Neural cell (in vitro differentiated cells): ENCODE results near the gene BUD23. TPM values are rescaled to one million over a fixed set of nuclear protein-coding genes. Genes with fewer than 3 reads are reported as not detected.

ENCODE experiments used
- H2AFZ ChIP-seq: fragments of 200-600, 300-800 bp; sonication (generic), shearing (Covaris generic); 2 replicates; pipeline ENCODE4 v1.6.0; 2014; ENCODE audit warnings: low read depth, mild to moderate bottlenecking, antibody characterized with exemption, low read length, moderate library complexity
- H3F3A ChIP-seq: fragments of 200-600 bp; shearing (Covaris generic); 2 replicates; pipeline ENCODE4 v1.6.1; 2016; ENCODE audit warnings: mild to moderate bottlenecking, moderate library complexity, mixed read lengths, antibody characterized with exemption, low read length; ENCODE audit not compliant: insufficient read depth, poor library complexity, severe bottlenecking
- H3K27ac ChIP-seq: fragments of 200-600, 300-800 bp; sonication (generic), shearing (Covaris generic); 2 replicates; pipeline ENCODE4 v1.5.1; 2014; ENCODE audit warnings: mild to moderate bottlenecking, low read length, moderate library complexity
- H3K27me3 ChIP-seq: fragments of 300-800, 200-600 bp; sonication (generic), shearing (Covaris generic); 2 replicates; pipeline ENCODE4 v1.6.0; 2014; ENCODE audit warnings: mild to moderate bottlenecking, low read depth, low read length, moderate library complexity; ENCODE audit not compliant: insufficient read depth
- H3K36me3 ChIP-seq: fragments of 300-800, 200-600 bp; sonication (generic), shearing (Covaris generic); 2 replicates; pipeline ENCODE4 v1.5.1; 2014; ENCODE audit warnings: mild to moderate bottlenecking, antibody characterized with exemption, low read length, moderate library complexity; ENCODE audit not compliant: insufficient read depth
- H3K4me2 ChIP-seq: fragments of 300-800, 200-600 bp; sonication (generic), shearing (Covaris generic); 2 replicates; pipeline ENCODE4 v1.6.0; 2014; ENCODE audit warnings: mild to moderate bottlenecking, low read length
- H3K4me3 ChIP-seq: fragments of 300-800, 200-600 bp; sonication (generic), shearing (Covaris generic); 2 replicates; pipeline ENCODE4 v1.5.1; 2014; ENCODE audit warnings: mild to moderate bottlenecking, low read length, moderate library complexity
- H3K79me2 ChIP-seq: fragments of 200-600 bp; shearing (Covaris generic); replicated peaks from 2 replicates; pipeline ENCODE4 v1.6.0; 2014; ENCODE audit warnings: mild to moderate bottlenecking, low read length, moderate library complexity; ENCODE audit not compliant: insufficient read depth
- H3K9ac ChIP-seq: fragments of 300-800, 200-600 bp; sonication (generic), shearing (Covaris generic); 2 replicates; pipeline ENCODE4 v1.6.1; 2016; ENCODE audit warnings: mild to moderate bottlenecking, low read length, mixed read lengths
- H3K9me2 ChIP-seq: fragments of 200-600 bp; shearing (Covaris generic); 2 replicates; pipeline ENCODE4 v1.6.1; 2016; ENCODE audit warnings: mild to moderate bottlenecking, low read length, mixed read lengths; ENCODE audit not compliant: insufficient read depth
- H3K9me3 ChIP-seq: fragments of 200-600, 300-800 bp; sonication (generic), shearing (Covaris generic); 2 replicates; pipeline ENCODE4 v1.6.1; 2016; ENCODE audit warnings: mild to moderate bottlenecking, mixed run types, low read length, moderate library complexity, mixed read lengths
- H4K20me1 ChIP-seq: fragments of 200-600 bp; shearing (Covaris generic); 2 replicates; pipeline ENCODE4 v1.6.1; 2016; ENCODE audit warnings: mild to moderate bottlenecking, mixed run types; ENCODE audit not compliant: insufficient read depth
- EP300 ChIP-seq: fragments of 450-650 bp; conservative IDR thresholded peaks from 2 replicates; pipeline ENCODE4 v1.6.1; 2014; ENCODE audit warnings: antibody characterized with exemption, mild to moderate bottlenecking, moderate library complexity; ENCODE audit not compliant: poor library complexity, severe bottlenecking
- EZH2 ChIP-seq: fragments of 200-600, 300-800 bp; shearing (Covaris generic), sonication (generic); IDR thresholded peaks from 2 replicates; pipeline ENCODE4 v1.6.1; 2014; ENCODE audit warnings: antibody characterized with exemption, low read length, borderline replicate concordance, mild to moderate bottlenecking; ENCODE audit not compliant: insufficient read depth, poor library complexity, severe bottlenecking
- MXI1 ChIP-seq: fragments of 450-650 bp; conservative IDR thresholded peaks from 2 replicates; pipeline ENCODE4 v1.6.1; 2014; ENCODE audit warnings: antibody characterized with exemption, mild to moderate bottlenecking; ENCODE audit not compliant: poor library complexity, severe bottlenecking
- POLR2AphosphoS5 ChIP-seq: IDR thresholded peaks from 2 replicates; pipeline ENCODE4 v1.6.1; 2012
- RAD21 ChIP-seq: fragments of 450-650 bp; conservative IDR thresholded peaks from 2 replicates; pipeline ENCODE4 v1.6.1; 2014; ENCODE audit warnings: antibody characterized with exemption, mild to moderate bottlenecking, moderate library complexity
- REST ChIP-seq: IDR thresholded peaks from 2 replicates; pipeline ENCODE4 v1.6.1; 2012; ENCODE audit warnings: borderline replicate concordance
- SMC3 ChIP-seq: fragments of 450-650 bp; conservative IDR thresholded peaks from 2 replicates; pipeline ENCODE4 v1.6.1; 2014; ENCODE audit warnings: antibody characterized with exemption, mild to moderate bottlenecking, moderate library complexity; ENCODE audit not compliant: poor library complexity
- TAF1 ChIP-seq: IDR thresholded peaks from 2 replicates; pipeline ENCODE4 v1.6.1; 2012; ENCODE audit warnings: low read depth
- polyA minus RNA-seq: library from RNA; depleted of rRNA, polyadenylated mRNA; stranded (reverse); fragments of >200 nt; gene quantifications from 2 replicates; pipeline ENCODE4 v1.2.3, GENCODE V29; 2014
- polyA plus RNA-seq: library from polyadenylated mRNA; depleted of rRNA; stranded (reverse); fragments of >200 nt; gene quantifications from 2 replicates; pipeline ENCODE4 v1.2.3, GENCODE V29; 2014
- TF ChIP-seq, protein P1 (sequence below): fragments of 450-650 bp; IDR thresholded peaks from 2 replicates; pipeline ENCODE4 v1.5.1; 2014; ENCODE audit warnings: antibody characterized with exemption, mild to moderate bottlenecking, moderate library complexity; ENCODE audit not compliant: poor library complexity, severe bottlenecking

BUD23 gene, protein sequence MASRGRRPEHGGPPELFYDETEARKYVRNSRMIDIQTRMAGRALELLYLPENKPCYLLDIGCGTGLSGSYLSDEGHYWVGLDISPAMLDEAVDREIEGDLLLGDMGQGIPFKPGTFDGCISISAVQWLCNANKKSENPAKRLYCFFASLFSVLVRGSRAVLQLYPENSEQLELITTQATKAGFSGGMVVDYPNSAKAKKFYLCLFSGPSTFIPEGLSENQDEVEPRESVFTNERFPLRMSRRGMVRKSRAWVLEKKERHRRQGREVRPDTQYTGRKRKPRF
- polyA plus RNA-seq (75.9 and 82.9 TPM in 2 replicates), polyA minus RNA-seq (29.9 and 33.5 TPM in 2 replicates)

- Histone ChIP-seq H3K9me3 (no peaks in the 10 kb centered on the region), H4K20me1 (no peaks in the 10 kb centered on the region), H3K4me2 (peak within 1 kb of the TSS; percentile 94), H3K9ac (peak within 1 kb of the TSS; percentile 90), H3F3A (no peaks in the 10 kb centered on the region), H3K27ac (peak within 1 kb of the TSS; percentile 85), H3K9me2 (no peaks in the 10 kb centered on the region), H2AFZ (peak within 1 kb of the TSS; percentile 65), H3K36me3 (no peaks in the 10 kb centered on the region), H3K4me3 (peak within 1 kb of the TSS; percentile 99), H3K27me3 (no peaks in the 10 kb centered on the region), H3K79me2 (peaks cover 38% of the 10 kb centered on the region)
- TF ChIP-seq MXI1 (peak; percentile 99), REST (peak; percentile 88), RAD21 (no peak), TAF1 (peak; percentile 76), SMC3 (peak; percentile 26), POLR2AphosphoS5 (peak; percentile 94), EZH2 (no peak), EP300 (peak; percentile 13)
- TF ChIP-seq, protein P1, sequence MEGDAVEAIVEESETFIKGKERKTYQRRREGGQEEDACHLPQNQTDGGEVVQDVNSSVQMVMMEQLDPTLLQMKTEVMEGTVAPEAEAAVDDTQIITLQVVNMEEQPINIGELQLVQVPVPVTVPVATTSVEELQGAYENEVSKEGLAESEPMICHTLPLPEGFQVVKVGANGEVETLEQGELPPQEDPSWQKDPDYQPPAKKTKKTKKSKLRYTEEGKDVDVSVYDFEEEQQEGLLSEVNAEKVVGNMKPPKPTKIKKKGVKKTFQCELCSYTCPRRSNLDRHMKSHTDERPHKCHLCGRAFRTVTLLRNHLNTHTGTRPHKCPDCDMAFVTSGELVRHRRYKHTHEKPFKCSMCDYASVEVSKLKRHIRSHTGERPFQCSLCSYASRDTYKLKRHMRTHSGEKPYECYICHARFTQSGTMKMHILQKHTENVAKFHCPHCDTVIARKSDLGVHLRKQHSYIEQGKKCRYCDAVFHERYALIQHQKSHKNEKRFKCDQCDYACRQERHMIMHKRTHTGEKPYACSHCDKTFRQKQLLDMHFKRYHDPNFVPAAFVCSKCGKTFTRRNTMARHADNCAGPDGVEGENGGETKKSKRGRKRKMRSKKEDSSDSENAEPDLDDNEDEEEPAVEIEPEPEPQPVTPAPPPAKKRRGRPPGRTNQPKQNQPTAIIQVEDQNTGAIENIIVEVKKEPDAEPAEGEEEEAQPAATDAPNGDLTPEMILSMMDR, result no peak
Measured at GRCh38 chr7:73683056-73683787, at the start of gene BUD23, which contains the start of gene DNAJC30. BUD23 (plus strand) TSS chr7:73683597; CDS start chr7:73683626, 29 bp downstream. DNAJC30 (minus strand) TSS chr7:73683453; CDS start chr7:73683423, 30 bp downstream.

GRCh38 chr7:73633844-73634243 is 49.6 kb upstream of the BUD23 start:
- Histone ChIP-seq H3K4me3 (no peak overlapping the region), H3K27ac (no peak overlapping the region), H3K9me3 (no peaks in the 10 kb centered on the region), H3K36me3 (no peaks in the 10 kb centered on the region), H4K20me1 (no peaks in the 10 kb centered on the region), H3F3A (no peaks in the 10 kb centered on the region), H3K9ac (no peak overlapping the region), H3K9me2 (no peaks in the 10 kb centered on the region), H3K27me3 (no peaks in the 10 kb centered on the region), H3K4me2 (no peak overlapping the region), H2AFZ (no peak overlapping the region), H3K79me2 (no peaks in the 10 kb centered on the region)
- TF ChIP-seq MXI1 (no peak), EZH2 (no peak), POLR2AphosphoS5 (no peak), SMC3 (no peak), EP300 (no peak), RAD21 (no peak), TAF1 (no peak), REST (no peak)
- TF ChIP-seq, protein P1, result no peak
